GM21723 (cell line): Measurements from ENCODE around the gene ZNF284.
"Not testable (repeated sequence)": the region's sequence is repeated elsewhere in the genome, so short reads cannot be mapped to it uniquely, and the experiment has no call there.

Experiments
- ATAC-seq: cut with Tn5 transposase; IDR thresholded peaks from one replicate; pipeline ENCODE4 v1.9.1; 2021; ENCODE audit warnings: mild to moderate bottlenecking, moderate library complexity; ENCODE audit not compliant: unreplicated experiment

Gene ZNF284

DNA sequence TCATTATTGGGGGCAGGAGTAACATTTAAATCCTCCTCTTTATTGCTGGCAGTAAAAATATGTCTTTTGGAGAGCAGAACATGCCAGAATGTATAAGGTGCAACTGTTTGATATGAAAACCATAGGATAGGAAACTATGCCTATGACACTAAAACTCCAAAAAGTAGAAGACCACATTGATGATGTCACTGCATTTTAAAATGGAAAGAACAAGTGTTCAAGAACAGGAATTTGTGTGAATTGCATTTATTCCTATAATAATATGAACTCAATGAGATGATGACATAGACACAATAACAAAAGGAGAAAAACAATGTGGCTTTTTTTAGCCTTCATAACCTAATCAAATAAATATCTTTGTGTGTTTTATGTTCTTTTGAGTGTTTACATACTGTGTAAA lies 37.5 kb downstream of the ZNF284 start:
- ATAC-seq = no peak

DNA sequence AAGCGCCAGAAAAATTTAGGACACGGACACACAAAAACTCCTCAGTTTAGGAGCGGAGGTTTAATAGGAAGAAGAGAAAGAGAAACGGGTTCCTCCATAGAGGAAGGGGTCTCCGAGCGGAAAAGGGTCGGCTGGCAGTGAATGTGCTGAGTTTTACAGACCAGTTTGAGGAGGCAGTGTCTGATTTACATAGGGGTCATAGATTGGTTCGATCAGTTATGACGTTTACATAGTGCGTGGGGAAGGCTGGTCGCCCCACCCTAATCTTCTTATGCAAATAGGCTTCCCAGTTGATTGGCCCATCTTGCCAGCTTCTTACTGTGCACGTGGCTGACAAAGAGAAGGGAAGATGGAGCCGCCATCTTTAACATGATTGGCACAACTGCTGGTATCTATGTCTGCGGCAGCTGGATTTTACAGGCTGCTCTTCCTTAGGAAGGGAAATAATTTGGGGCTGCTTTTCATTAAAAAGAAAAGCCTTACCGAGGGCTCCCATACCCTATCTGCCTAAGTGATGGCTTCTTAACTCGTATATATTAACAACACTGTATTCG lies 40.0 kb downstream of the ZNF284 start:
- ATAC-seq = no peak

DNA sequence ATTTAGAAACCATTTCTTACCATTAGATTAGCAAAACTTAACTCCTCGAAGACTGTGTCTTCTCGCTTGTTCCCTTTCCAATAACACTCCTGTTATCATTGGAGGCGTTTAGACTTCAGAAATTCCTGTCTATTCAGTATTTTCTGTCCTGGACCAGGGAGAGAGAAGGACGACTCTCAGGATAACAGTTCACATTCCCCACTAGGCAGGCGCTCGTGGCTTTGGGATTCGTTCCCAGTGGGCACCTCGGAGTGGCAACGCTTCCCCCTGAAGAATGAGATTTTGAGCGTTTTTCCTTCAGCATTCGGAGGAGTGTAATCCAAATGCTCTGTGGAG lies 40.8 kb downstream of the ZNF284 start:
- no peak for ATAC-seq

DNA sequence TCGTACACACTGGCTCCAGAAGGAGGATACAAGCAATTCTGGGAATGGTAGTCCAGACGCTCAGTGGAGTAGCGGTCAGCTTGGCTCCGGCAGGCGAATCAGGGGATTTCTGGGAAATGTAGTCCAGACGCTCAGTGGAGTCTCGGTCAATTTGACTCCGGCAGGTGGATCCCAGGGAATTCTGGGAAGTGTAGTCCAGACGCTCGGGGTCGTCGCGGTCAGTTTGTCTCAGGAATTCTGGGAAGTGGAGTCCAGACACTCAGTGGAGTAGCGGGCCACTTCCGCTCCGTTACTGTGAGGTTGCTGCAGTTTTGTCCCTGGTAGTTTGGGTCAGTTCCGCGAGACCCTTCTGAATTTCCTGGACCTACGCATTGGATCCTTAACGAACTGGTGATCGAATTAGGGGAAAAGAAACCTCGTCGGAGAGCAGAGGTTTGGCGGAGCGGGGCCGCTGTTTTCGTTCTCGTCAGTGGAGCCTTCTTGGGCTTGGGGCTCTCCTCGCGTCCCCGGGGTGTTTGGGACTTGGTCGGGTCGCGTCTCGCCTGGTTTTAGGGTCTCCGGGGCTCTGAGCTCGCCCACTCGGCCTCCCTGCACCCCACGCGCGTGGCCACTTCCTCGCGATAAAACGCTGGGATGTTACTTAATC lies 41.3 kb downstream of the ZNF284 start, which contains the start of gene ZNF225:
Gene ZNF225 (plus strand): TSS at position 262 of the 646 bp plus-strand sequence. CDS start 2,429 bp downstream, outside the sequence.
- peak; percentile 90 for ATAC-seq

DNA sequence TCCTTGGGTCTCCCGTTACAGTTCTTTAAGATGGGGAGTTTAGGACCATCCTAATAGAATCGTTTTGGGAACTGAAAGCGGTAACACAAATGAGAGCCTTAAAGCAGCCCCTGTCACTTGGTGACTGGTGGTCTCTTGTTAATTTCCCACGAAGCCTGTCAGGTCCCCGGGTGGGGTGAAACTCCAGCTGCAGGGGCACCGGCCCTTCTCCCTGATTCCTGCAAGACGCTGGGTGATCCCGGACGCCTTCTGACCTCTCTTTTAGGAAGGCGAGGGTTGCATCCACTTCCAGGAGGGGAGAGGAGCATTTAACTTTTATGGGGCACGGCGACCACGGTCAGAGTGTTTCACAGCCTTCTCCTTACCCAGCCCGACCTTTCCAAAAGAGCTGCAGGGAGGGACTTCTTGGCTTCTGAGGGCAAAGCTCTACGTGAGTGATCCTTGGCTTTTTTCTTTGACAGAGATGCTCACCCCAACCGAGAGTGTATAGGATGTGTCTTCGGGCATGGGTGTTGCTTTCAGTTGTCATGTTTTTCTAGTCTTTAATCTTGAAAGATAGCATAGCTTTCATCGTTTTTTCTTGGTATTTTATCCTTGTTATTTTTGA lies 41.9 kb downstream of the ZNF284 start:
- ATAC-seq = peak; percentile 16

DNA sequence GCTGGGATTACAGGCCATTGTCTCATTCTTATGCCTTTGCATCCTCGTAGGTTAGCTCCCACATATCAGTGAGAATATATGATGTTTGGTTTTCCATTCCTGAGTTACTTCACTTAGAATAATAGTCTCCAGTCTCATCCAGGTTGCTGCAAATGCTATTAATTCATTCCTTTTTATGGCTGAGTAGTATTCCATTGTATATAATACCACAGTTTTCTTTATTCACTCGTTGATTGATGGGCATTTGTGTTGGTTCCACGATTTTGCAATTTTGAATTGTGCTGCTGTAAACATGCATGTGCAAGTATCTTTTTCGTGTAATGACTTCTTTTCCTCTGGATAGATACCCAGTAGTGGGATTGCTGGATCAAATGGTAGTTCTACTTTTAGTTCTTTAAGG lies 49.2 kb downstream of the ZNF284 start:
- not testable (repeated sequence) for ATAC-seq

DNA sequence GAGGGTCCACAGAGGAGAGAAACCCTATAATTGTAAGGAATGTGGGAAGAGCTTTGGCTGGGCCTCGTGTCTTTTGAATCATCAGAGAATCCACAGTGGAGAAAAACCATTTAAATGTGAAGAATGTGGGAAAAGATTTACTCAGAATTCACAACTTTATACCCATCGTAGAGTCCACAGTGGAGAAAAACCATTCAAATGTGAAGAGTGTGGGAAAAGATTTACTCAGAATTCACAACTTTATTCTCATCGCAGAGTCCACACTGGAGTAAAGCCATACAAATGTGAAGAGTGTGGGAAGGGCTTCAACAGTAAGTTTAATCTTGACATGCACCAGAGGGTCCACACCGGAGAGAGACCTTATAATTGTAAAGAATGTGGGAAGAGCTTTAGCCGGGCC lies 60.0 kb downstream of the ZNF284 start:
- no peak for ATAC-seq
